Motor neuron (in vitro differentiated cells): ENCODE data around the gene ACIN1. TPM values are rescaled to one million over a fixed set of nuclear protein-coding genes. Genes with fewer than 3 reads are reported as not detected.

Experiments
- ATAC-seq, 8 experiments: fragments of 200-7000 bp; cut with Tn5 transposase; replicated peaks in 6 of 8; 2 replicates each; pipeline ENCODE4 v1.8.0; 2021; ENCODE audit warnings: mild to moderate bottlenecking in 8 of 8, moderate library complexity in 8 of 8
- H3K27ac ChIP-seq, 2 donors: fragments of 250-450 bp; sonication (Bioruptor Pico); 2 replicates each; pipeline ENCODE4 v1.9.0; 2021; ENCODE audit warnings: antibody characterized with exemption in 2 of 2, mild to moderate bottlenecking in 2 of 2, moderate library complexity in 1 of 2
- H3K4me1 ChIP-seq, 2 donors: fragments of 250-450 bp; sonication (Bioruptor Pico); replicated peaks in 1 of 2; 2 replicates each; pipeline ENCODE4 v1.6.1; 2021; ENCODE audit warnings: antibody characterized with exemption in 2 of 2, mild to moderate bottlenecking in 2 of 2, moderate library complexity in 1 of 2
- H3K4me3 ChIP-seq, 5 donors: fragments of 250-450 bp; sonication (Bioruptor Pico); 2 replicates each; pipeline ENCODE4 v1.9.0; 2021; ENCODE audit warnings: antibody characterized with exemption in 5 of 5, mild to moderate bottlenecking in 5 of 5, moderate library complexity in 4 of 5
- WGBS, 10 experiments: fragments of 450-650 bp; shearing (Covaris generic); methylation state at CpG; one replicate each; pipeline ENCODE4 v1.0.0; 2022; 5-methylcytosine and 5-hydroxymethylcytosine counted together
- in situ Hi-C, 9 experiments: fragments of 400-800 bp; cut with MboI; loops; one replicate each; pipeline ENCODE4 v1.15.0; 2021; ENCODE audit warnings: low sequenced_read_pairs in 9 of 9, low pct_unique_long_range_greater_than_20kb in 2 of 9; ENCODE audit not compliant: unreplicated experiment in 9 of 9
- total RNA-seq, 8 experiments: library from RNA; unstranded; fragments of 300-600 nt; gene quantifications; 2 replicates each; pipeline versions ENCODE4 v1.2.3 to v1.2.4, GENCODE V29; 2022

Gene ACIN1
- total RNA-seq, 8 experiments from 2014 or later = 52.2 to 315 (median 121) TPM

GRCh38 chr14:23030936-23031335 lies 64.0 kb downstream of the ACIN1 start:
- Histone ChIP-seq H3K4me3 (no peak overlapping the region), H3K4me1 (peaks cover 19 to 26% of the 10 kb centered on the region in 2 donors), H3K27ac (no peak overlapping the region)
- in situ Hi-C loops = no loop called here
- WGBS, 10 experiments = 83 to 100% (median 100%) methylated on average over 1 to 4 of the region's 4 CpGs
- ATAC-seq = no peak

GRCh38 chr14:23028799-23029198 lies 66.1 kb downstream of the ACIN1 start:
- WGBS, 10 experiments = 50 to 100% (median 100%) methylated on average over 1 to 2 of the region's 2 CpGs; no CpG with 5 or more reads in 2 of the 10 experiments
- H3K4me3 ChIP-seq = no peak overlapping the region

DNA sequence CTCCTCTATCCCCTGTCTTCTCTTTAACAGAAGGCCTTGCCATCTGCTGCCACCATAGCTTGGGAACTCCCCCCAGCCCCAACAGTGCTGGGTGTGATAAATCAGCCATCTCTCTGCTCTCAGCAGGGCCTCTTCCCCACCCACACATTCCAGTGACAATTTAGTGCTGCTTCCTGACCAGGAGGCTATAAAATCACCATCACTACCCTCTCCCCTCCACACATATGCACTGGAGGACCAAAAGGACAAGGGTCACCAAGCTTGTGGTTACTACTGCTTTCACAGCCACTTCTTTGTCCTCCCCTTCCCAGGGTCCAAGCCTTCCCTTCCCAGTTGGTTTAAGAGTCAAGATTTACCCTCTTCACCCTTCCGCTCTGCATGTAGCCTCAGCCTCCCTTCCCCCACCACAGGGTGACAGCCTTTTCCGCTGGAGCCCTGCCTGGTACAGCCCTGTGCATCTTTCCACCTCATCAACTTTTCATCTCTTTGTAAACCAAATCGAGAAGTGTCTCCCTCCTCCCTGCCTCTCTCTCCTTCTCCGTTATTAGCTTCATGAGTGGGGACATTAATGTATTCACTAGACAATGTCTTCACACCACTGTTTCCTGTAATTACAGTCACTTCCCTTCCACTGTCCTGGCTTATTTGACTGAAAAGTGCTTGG lies 69.7 kb downstream of the ACIN1 start:
- WGBS, 10 experiments = 0 to 94% (median 0%) methylated on average over 1 to 4 of the region's 4 CpGs; no CpG with 5 or more reads in 4 of the 10 experiments
- peaks cover 63 to 67% of the 10 kb centered on the region in 2 donors for H3K4me1 ChIP-seq
- H3K27ac ChIP-seq = peak overlapping the region; percentile 85 to 87
- in situ Hi-C loops = no loop called here
- peak in 6 of 8 experiments; percentile 21 to 70 (median 67) for ATAC-seq
- no peak overlapping the region for H3K4me3 ChIP-seq

More at GRCh38 chr14:23028799-23029198, 66.1 kb downstream of the ACIN1 start:
- no peak for ATAC-seq
- no peak overlapping the region for H3K27ac ChIP-seq
- in situ Hi-C loops = no loop called here
- H3K4me1 ChIP-seq = peaks cover 33 to 39% of the 10 kb centered on the region in 2 donors

DNA sequence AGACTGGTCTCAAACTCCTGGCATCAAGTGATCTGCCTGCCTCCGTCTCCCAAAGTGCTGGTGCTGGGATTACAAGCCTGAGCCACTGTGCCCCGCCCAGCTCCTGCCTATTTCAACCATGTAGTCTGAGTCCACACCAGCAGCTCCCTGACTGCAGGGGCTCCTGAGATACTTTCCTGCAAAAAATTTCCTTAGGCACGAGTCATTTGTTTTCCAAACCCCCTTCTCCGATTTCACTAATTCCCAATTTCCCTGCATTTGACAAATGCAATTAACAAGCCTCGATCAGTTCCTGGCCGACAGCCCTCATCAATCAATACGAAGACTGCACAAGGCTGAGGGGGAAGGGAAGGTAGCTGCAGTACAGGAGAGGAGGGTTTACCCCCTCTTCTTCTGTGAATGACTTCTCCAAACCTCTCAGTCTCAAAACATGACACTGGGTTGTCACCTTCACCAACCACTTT lies 70.3 kb downstream of the ACIN1 start:
- Histone ChIP-seq H3K27ac (peak overlapping the region; percentile 85 to 87), H3K4me3 (no peak overlapping the region), H3K4me1 (peaks cover 67 to 73% of the 10 kb centered on the region in 2 donors)
- ATAC-seq = peak in 6 of 8 experiments; percentile 7 to 32 (median 21)
- WGBS, 10 experiments = 0 to 83% (median 26%) methylated on average over 2 to 7 of the region's 7 CpGs; no CpG with 5 or more reads in 2 of the 10 experiments
- in situ Hi-C loops = no loop called here

- H3K27ac ChIP-seq = peak overlapping the region; percentile 85 to 87
- H3K4me1 ChIP-seq = peaks cover 67 to 73% of the 10 kb centered on the region in 2 donors
- ATAC-seq = no peak
- in situ Hi-C loops = no loop called here
- 43 to 100% (median 86%) methylated on average over 1 to 2 of the region's 2 CpGs; no CpG with 5 or more reads in 2 of the 10 experiments for WGBS, 10 experiments
- no peak overlapping the region for H3K4me3 ChIP-seq
These were observed 71.2 kb downstream of the ACIN1 start for GRCh38 chr14:23023795-23024152.

- 39 to 82% (median 76%) methylated on average over 1 to 7 of the region's 8 CpGs; no CpG with 5 or more reads in 3 of the 10 experiments for WGBS, 10 experiments
- Histone ChIP-seq H3K27ac (peak overlapping the region; percentile 85 to 87), H3K4me1 (peaks cover 67 to 73% of the 10 kb centered on the region in 2 donors), H3K4me3 (no peak overlapping the region)
- ATAC-seq = no peak
- in situ Hi-C loops = no loop called here
These were observed 71.7 kb downstream of the ACIN1 start for GRCh38 chr14:23023022-23023794.

- WGBS, 10 experiments = 53 to 81% (median 76%) methylated on average over 1 to 6 of the region's 7 CpGs; no CpG with 5 or more reads in 3 of the 10 experiments
- peaks cover 67 to 71% of the 10 kb centered on the region in 2 donors for H3K4me1 ChIP-seq
- in situ Hi-C loops = no loop called here
- ATAC-seq = no peak
- H3K27ac ChIP-seq = peak overlapping the region; percentile 85 to 87
- no peak overlapping the region for H3K4me3 ChIP-seq
These were observed 73.0 kb downstream of the ACIN1 start for GRCh38 chr14:23021889-23022442.

DNA sequence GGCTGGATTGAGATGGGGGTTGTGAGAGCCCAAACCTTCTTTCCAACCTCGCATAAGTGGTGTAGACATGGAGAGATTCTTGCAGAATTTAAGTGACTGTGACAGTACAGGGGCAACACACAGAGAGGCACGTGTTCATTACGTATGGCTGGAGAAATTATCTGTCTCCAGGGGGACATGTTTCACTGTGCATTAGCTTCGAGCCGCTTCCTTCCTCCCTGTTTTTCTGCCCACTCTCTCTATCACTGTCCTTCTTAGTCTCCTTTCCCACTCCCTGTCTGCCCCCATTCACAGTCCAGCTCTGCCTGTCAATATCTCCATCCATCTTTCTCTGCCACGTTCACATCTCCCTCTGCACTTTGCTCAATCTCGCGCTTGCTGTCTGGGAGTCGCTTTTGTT lies 73.5 kb downstream of the ACIN1 start:
- Histone ChIP-seq H3K27ac (peak overlapping the region; percentile 85 to 87), H3K4me3 (no peak overlapping the region), H3K4me1 (peaks cover 65 to 66% of the 10 kb centered on the region in 2 donors)
- WGBS, 10 experiments = 25 to 84% (median 37%) methylated on average over 1 to 9 of the region's 9 CpGs; no CpG with 5 or more reads in 1 of the 10 experiments
- in situ Hi-C loops = no loop called here
- ATAC-seq = peak in 5 of 8 experiments; percentile 69 to 84 (median 75)

DNA sequence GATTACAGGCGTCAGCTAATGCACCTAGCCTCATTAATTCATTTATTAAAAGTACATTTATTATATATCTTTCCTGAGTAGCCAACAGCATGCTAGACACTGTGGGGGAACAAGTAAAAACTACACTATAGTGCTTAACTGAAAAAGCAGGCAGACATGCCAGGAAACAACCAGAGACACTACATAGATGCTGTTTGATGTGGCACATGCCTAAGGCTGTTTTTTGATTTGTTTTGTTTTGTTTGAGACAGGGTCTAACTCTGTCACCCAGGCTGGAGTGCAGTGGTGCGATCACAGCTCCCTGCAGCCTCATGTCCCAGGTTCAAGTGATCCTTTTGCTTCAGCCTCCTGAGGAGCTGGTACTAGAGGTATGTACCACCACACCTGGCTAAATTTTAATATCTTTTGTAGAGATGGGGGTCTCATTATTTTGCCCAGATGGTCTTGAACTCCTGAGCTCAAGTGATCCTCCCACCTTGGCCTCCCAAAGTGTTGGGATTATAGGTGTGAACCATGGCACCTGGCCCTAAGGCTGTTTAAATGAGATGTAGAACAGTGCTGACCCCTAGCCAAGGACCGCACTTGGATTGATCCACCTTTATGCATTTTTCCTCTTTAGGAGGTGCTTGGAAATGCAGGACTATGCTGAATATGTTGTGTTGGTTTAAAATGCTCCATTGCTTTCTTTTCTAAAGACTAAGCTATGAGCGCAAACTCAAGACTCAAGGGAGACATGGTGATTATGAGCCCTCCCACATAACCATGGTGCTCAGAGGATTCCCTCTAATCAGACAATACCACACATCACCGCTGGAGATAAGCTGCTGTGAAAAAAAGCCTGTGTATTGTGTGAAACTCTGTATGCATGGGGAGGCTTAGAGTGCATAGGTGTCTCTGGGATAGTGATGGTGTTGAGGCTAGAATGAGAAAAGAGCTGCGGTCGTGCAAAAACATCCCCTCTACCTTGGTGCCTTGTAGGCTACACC lies 74.5 kb downstream of the ACIN1 start:
- WGBS, 10 experiments = 78 to 100% (median 93%) methylated on average over 1 to 5 of the region's 7 CpGs; no CpG with 5 or more reads in 3 of the 10 experiments
- H3K27ac ChIP-seq = peak overlapping the region; percentile 85 to 87
- ATAC-seq = peak in 2 of 8 experiments; percentile 0 to 16
- no peak overlapping the region for H3K4me3 ChIP-seq
- in situ Hi-C loops = no loop called here
- H3K4me1 ChIP-seq = peaks cover 58 to 60% of the 10 kb centered on the region in 2 donors

DNA sequence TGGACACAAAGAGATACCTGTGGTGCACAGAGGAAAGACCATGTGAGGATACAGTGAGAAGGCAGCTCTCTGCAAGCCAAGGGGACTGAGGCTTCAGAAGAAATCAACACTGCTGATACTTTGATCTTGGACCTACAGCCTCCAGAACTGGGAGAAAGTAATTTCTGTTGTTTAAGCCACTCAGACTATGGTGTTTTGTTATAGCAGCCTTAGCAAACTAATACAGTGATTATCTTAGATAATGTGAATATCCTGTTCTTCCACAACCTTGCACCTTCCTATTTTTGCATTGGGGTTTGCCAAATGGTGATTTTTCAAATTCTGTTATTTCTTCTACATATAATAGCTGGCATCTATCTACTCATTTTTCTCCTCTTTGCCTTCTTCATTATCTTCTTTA lies 76.8 kb downstream of the ACIN1 start:
- H3K4me1 ChIP-seq = peaks cover 35 to 39% of the 10 kb centered on the region in 2 donors
- H3K27ac ChIP-seq = no peak overlapping the region
- no peak for ATAC-seq
- no peak overlapping the region for H3K4me3 ChIP-seq
- in situ Hi-C loops = no loop called here

GRCh38 chr14:23017091-23017490 lies 77.8 kb downstream of the ACIN1 start:
- Histone ChIP-seq H3K27ac (no peak overlapping the region), H3K4me3 (no peak overlapping the region), H3K4me1 (peaks cover 25 to 30% of the 10 kb centered on the region in 2 donors)
- in situ Hi-C loops = no loop called here
- WGBS, 10 experiments = 13 to 100% (median 80%) methylated on average over 1 to 5 of the region's 5 CpGs; no CpG with 5 or more reads in 1 of the 10 experiments
- no peak for ATAC-seq

DNA sequence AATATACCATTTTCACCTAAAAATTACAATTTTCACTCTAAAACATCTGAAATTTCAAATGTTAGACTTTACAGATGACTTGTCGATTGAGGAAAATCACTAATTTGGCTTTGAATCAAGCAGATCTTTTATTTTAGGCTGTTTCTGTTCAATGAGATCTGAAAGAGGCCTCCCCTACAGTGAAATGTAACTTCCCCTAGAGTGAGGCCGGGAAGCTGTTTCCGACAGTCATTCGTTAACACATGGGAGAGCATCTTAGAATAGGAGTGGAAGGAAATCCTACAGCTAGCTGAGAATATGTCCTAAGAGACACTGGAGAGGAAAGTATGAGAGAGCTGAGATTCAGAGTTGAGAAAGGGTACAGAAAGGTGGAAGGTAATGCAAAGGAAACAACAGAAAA lies 79.3 kb downstream of the ACIN1 start:
- in situ Hi-C loops = no loop called here
- peak in 2 of 8 experiments; percentile 42 to 47 for ATAC-seq
- 20 to 100% (median 71%) methylated on average over 1 to 4 of the region's 4 CpGs; no CpG with 5 or more reads in 1 of the 10 experiments for WGBS, 10 experiments

More for the DNA sequence above, 79.3 kb downstream of the ACIN1 start:
- Histone ChIP-seq H3K27ac (peak overlapping the region in 1 of 2 donors; percentile 8), H3K4me1 (peaks cover 10 to 16% of the 10 kb centered on the region in 2 donors), H3K4me3 (no peak overlapping the region)
